Muscle layer of duodenum (tissue), 2 donors: ENCODE measurements around the gene TBC1D4.

Experiments used
- H3K27ac ChIP-seq: one replicate; pipeline ENCODE4 v1.7.0; 2013; ENCODE audit warnings: mild to moderate bottlenecking, low read length
- H3K27me3 ChIP-seq: one replicate; pipeline ENCODE4 v1.7.0; 2013; ENCODE audit warnings: low read depth, mild to moderate bottlenecking, control low read depth, low read length
- H3K36me3 ChIP-seq, 2 donors: one replicate each; pipeline ENCODE4 v1.7.0; 2013; ENCODE audit warnings: low read length in 2 of 2, control low read depth in 1 of 2, mild to moderate bottlenecking in 1 of 2; ENCODE audit not compliant: insufficient read depth in 2 of 2, control insufficient read depth in 1 of 2
- H3K4me1 ChIP-seq, 2 donors: one replicate each; pipeline ENCODE4 v1.7.0; 2013; ENCODE audit warnings: low read length in 2 of 2, mild to moderate bottlenecking in 2 of 2, control low read depth in 1 of 2, moderate library complexity in 1 of 2; ENCODE audit not compliant: insufficient read depth in 2 of 2, control insufficient read depth in 1 of 2
- H3K4me3 ChIP-seq, 2 donors: one replicate each; pipeline ENCODE4 v1.7.0; 2013; ENCODE audit warnings: low read length in 2 of 2, low read depth in 1 of 2, mild to moderate bottlenecking in 1 of 2
- H3K9me3 ChIP-seq, 2 donors: one replicate each; pipeline ENCODE4 v1.7.0; 2013; ENCODE audit warnings: low read length in 2 of 2, control low read depth in 1 of 2, mild to moderate bottlenecking in 1 of 2; ENCODE audit not compliant: control insufficient read depth in 1 of 2
- donor health status: healthy.

TBC1D4 gene

GRCh38 chr13:75365724-75366173, 116.2 kb downstream of the TBC1D4 start:
- Histone ChIP-seq H3K27me3 (no peaks in the 10 kb centered on the region), H3K4me3 (no peak overlapping the region), H3K4me1 (peaks cover 0 to 13% of the 10 kb centered on the region in 2 donors), H3K36me3 (no peaks in the 10 kb centered on the region), H3K27ac (no peak overlapping the region), H3K9me3 (no peaks in the 10 kb centered on the region)

GRCh38 chr13:75364131-75364713, 117.7 kb downstream of the TBC1D4 start:
- Histone ChIP-seq H3K4me1 (peaks cover 0 to 13% of the 10 kb centered on the region in 2 donors), H3K9me3 (no peaks in the 10 kb centered on the region), H3K4me3 (no peak overlapping the region), H3K27ac (no peak overlapping the region), H3K36me3 (no peaks in the 10 kb centered on the region), H3K27me3 (no peaks in the 10 kb centered on the region)

GRCh38 chr13:75363371-75363770, 118.6 kb downstream of the TBC1D4 start:
- H3K36me3 ChIP-seq: no peaks in the 10 kb centered on the region
- H3K27ac ChIP-seq: no peak overlapping the region
- H3K9me3 ChIP-seq: no peaks in the 10 kb centered on the region
- no peak overlapping the region for H3K4me3 ChIP-seq
- peaks cover 0 to 10% of the 10 kb centered on the region in 2 donors for H3K4me1 ChIP-seq
- no peaks in the 10 kb centered on the region for H3K27me3 ChIP-seq

GRCh38 chr13:75362026-75362425, 119.9 kb downstream of the TBC1D4 start:
- Histone ChIP-seq H3K36me3 (no peaks in the 10 kb centered on the region), H3K9me3 (no peaks in the 10 kb centered on the region), H3K4me3 (no peak overlapping the region), H3K27me3 (no peaks in the 10 kb centered on the region), H3K27ac (no peak overlapping the region), H3K4me1 (peaks cover 0 to 6% of the 10 kb centered on the region in 2 donors)

GRCh38 chr13:75360170-75360569, 121.8 kb downstream of the TBC1D4 start:
- Histone ChIP-seq H3K27ac (no peak overlapping the region), H3K36me3 (no peaks in the 10 kb centered on the region), H3K27me3 (no peaks in the 10 kb centered on the region), H3K9me3 (no peaks in the 10 kb centered on the region), H3K4me1 (no peaks in the 10 kb centered on the region), H3K4me3 (no peak overlapping the region)

DNA sequence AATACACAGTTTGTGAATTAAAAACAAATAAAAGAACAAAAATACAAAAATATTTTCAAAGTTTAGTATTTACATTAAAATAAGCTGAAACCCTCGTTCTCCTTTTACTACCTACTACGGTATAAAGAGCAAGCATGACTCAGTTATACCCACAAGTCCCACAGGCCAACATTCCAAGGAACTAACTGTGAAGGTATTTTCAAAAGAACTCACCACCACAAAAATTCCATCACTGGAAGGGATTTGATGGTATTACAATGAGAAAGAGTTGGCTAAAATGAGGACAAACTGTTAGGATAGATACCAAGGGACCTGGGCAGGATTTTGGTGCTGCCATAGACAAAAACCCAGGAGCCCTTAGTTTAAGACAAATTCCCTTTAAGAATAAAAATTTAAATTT, 122.7 kb downstream of the TBC1D4 start:
- no peaks in the 10 kb centered on the region for H3K27me3 ChIP-seq
- no peak overlapping the region for H3K4me3 ChIP-seq
- no peak overlapping the region for H3K27ac ChIP-seq
- no peaks in the 10 kb centered on the region for H3K4me1 ChIP-seq
- no peaks in the 10 kb centered on the region for H3K36me3 ChIP-seq
- H3K9me3 ChIP-seq: no peaks in the 10 kb centered on the region

GRCh38 chr13:75357576-75358289, 124.2 kb downstream of the TBC1D4 start:
- Histone ChIP-seq H3K4me3 (no peak overlapping the region), H3K36me3 (no peaks in the 10 kb centered on the region), H3K27me3 (no peaks in the 10 kb centered on the region), H3K4me1 (no peaks in the 10 kb centered on the region), H3K9me3 (no peaks in the 10 kb centered on the region), H3K27ac (no peak overlapping the region)

DNA sequence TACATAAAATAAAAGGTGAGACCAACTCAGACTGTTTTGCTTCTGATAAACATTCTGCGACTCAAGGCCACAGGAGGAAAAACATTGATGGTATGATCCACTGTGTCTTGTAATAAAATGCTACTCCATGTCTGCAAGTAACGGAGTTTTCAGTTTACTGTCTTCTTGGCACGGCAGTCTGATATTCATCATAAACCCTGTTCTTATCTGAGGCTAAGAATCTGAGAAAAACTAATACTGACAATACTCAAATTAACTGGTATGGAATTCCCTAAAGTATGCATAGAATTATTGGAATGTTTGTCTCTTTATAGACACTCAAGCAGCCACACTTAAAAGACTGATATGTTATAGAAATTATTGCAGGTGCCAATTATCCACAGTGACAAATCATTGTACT, 125.5 kb downstream of the TBC1D4 start:
- Histone ChIP-seq H3K27ac (no peak overlapping the region), H3K4me1 (no peaks in the 10 kb centered on the region), H3K36me3 (peaks cover 0 to 3% of the 10 kb centered on the region in 2 donors), H3K27me3 (no peaks in the 10 kb centered on the region), H3K4me3 (no peak overlapping the region), H3K9me3 (no peaks in the 10 kb centered on the region)

DNA sequence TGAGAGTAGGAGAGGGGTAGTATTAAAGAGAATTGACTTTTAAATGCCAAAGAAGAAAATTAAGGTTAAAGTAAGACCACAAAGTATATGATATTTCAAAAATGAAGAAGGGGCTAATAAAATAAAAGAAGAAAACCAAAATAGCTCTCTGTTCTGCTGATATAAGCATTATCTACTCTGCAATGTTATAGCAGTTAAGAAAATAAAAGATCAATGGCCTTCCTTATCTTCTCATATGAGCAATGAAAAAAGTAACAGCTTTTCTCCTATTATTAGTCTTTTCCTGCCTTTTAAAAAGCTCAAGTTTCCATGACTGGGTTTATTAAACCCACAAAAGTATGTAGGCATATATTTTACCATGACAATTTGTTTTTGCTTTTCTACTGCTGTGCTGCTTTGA, 126.4 kb downstream of the TBC1D4 start:
- no peak overlapping the region for H3K27ac ChIP-seq
- H3K27me3 ChIP-seq: no peaks in the 10 kb centered on the region
- H3K36me3 ChIP-seq: peaks cover 0 to 3% of the 10 kb centered on the region in 2 donors
- no peaks in the 10 kb centered on the region for H3K9me3 ChIP-seq
- no peaks in the 10 kb centered on the region for H3K4me1 ChIP-seq
- H3K4me3 ChIP-seq: no peak overlapping the region

DNA sequence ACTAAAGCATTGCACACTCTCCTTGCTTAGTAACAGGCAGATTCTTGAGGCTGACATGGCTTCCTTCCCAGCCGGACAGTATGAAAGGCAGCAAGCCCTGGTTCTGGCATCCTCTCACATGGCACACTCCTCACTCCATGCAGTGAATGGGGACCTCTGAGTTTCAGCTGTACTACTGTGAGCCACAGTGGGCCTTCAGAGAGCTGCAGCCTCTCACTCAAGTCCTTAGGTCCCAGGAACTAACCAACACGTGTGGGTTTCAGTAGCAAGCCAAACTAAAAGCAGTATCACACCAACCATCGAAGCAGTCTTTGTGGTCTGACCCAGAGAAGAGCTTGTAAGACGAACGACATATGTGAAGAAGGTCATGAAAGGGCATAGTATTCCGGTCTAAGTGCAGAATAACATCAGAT, 128.2 kb downstream of the TBC1D4 start:
- H3K4me1 ChIP-seq: no peaks in the 10 kb centered on the region
- peaks cover 3 to 4% of the 10 kb centered on the region in 2 donors for H3K36me3 ChIP-seq
- H3K4me3 ChIP-seq: no peak overlapping the region
- no peaks in the 10 kb centered on the region for H3K27me3 ChIP-seq
- H3K27ac ChIP-seq: no peak overlapping the region
- no peaks in the 10 kb centered on the region for H3K9me3 ChIP-seq

DNA sequence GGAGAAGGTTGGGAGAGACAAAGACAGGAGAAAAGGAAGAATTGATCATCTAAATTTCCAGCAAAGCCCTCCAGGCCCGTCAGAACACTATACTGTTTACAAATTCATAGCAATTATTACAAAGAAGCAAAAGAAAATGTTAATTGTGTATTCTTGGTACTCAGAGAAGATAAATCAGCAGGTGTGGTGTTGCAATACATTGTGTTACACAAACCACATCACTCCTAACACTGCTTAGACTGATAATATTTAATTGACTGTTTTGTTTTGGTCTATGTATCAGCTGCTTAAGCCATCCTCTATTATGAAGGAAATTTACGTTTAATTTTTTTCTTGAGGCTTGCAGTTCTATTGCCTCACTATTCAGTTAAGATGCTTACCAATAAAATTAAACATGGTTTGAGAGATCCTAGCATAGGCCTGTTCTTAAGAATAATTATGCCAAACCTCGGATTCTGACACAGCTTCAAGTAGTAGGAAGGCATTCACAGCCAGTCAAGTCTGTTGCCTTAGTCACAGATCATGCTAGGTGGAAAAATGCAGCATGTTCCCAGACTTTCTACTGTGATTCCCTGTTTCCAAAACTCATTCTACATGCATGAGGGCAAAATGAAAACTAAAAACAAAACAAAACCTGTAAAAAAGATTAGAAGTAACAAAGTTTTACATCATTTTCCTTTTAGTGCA, 129.2 kb downstream of the TBC1D4 start:
- no peaks in the 10 kb centered on the region for H3K4me1 ChIP-seq
- H3K4me3 ChIP-seq: no peak overlapping the region
- no peak overlapping the region for H3K27ac ChIP-seq
- no peaks in the 10 kb centered on the region for H3K9me3 ChIP-seq
- H3K36me3 ChIP-seq: peaks cover 7 to 10% of the 10 kb centered on the region in 2 donors
- no peaks in the 10 kb centered on the region for H3K27me3 ChIP-seq
